Right cardiac atrium (tissue), 5 donors: Measurements from ENCODE around the gene FURIN. TPM values are rescaled to one million over a fixed set of nuclear protein-coding genes. Genes with fewer than 3 reads are reported as not detected.
"Not testable (repeated sequence)": the region's sequence is repeated elsewhere in the genome, so short reads cannot be mapped to it uniquely, and the experiment has no call there.

Source experiments
- ATAC-seq, 2 donors: fragments of 200-7000 bp; cut with Tn5 transposase; one replicate each; pipeline versions ENCODE4 v1.8.0 to v1.9.1; 2020; ENCODE audit warnings: moderate library complexity in 2 of 2, mild to moderate bottlenecking in 1 of 2
- DNase-seq, 3 donors: peaks; one replicate each; pipeline ENCODE4 v3.0.0-alpha.2; 2020
- H3K27ac ChIP-seq: one replicate; pipeline ENCODE4 v1.5.1; 2013; ENCODE audit warnings: mild to moderate bottlenecking, low read length, control low read depth, moderate library complexity
- H3K27me3 ChIP-seq: one replicate; pipeline ENCODE4 v1.6.1; 2013; ENCODE audit not compliant: control insufficient read depth, insufficient read depth
- H3K4me1 ChIP-seq: one replicate; pipeline ENCODE4 v1.6.1; 2013; ENCODE audit warnings: low read length; ENCODE audit not compliant: control insufficient read depth, insufficient read depth
- H3K4me3 ChIP-seq: one replicate; pipeline ENCODE4 v1.5.1; 2013; ENCODE audit warnings: low read length, control low read depth
- H3K9me3 ChIP-seq: one replicate; pipeline ENCODE4 v1.6.1; 2013; ENCODE audit warnings: low read length; ENCODE audit not compliant: control insufficient read depth
- WGBS: extraction: QIAGEN DNeasy Blood & Tissue Kit; methylation state at CpG from one replicate; pipeline ENCODE4 v1.1.7; 2013; 5-methylcytosine and 5-hydroxymethylcytosine counted together
- intact Hi-C, 4 donors: fragments of 100-400 bp; cut with DNase I; formaldehyde crosslinking; loops; one replicate each; pipeline versions ENCODE4 v1.11.0 to v1.14.0; 2022 to 2023
- polyA plus RNA-seq: library from polyadenylated mRNA; stranded (reverse); fragments of 200-250 nt; gene quantifications from one replicate; pipeline ENCODE4 v1.2.3, GENCODE V29; 2013
- total RNA-seq, 4 donors: library from RNA; stranded (reverse); fragmentation: NEBNext Ultra II Directional; extraction: Animal tissue kit (Norgen Biotek cat#: 25700); gene quantifications; one replicate each; pipeline ENCODE4 v1.2.1, GENCODE V29; 2021
- donor health status: healthy with polysubstance abuse.
- donor health status: DM: no; HTN: yes; CAD: no.
- donor health status: DM: no; HTN: no; CAD: no.
- donor health status: DM: no; HTN: yes; CAD: no; lungs with severe emphysema.
- donor health status: DM: yes; HTN: yes; CAD: no.

Gene FURIN
- total and polyA plus RNA-seq, 5 donors: 57.4 to 69.0 (median 60.1) TPM

DNA sequence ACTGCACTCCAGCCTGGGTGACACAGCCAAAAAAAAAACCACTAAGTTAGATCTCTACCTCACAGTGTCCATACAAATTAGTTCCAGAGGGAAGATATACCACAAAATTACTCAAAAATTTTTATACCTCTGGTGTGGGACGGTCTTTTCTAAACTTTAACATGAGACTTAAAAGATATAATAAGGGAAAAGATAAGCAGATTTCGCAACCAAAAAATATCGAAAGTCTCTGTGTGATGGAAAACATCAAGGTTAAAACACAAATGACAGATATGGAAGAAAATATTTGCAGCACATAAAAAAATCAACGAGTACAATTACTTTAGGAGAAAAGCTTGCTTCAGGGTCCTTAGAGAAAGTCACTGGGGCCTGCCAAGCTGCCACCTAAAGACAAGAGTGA is 53.5 kb downstream of the FURIN start:
- H3K27ac ChIP-seq: no peak overlapping the region
- intact Hi-C loops: no loop called here

GRCh38 chr15:90922712-90923322 is 54.4 kb downstream of the FURIN start:
- WGBS: 94% methylated on average over 7 of the region's 7 CpGs
- ATAC-seq, H3K27ac ChIP-seq, H3K4me3 ChIP-seq, intact Hi-C loops, H3K9me3 ChIP-seq, H3K4me1 ChIP-seq, H3K27me3 ChIP-seq: not testable (repeated sequence)
- DNase-seq: peak in 1 of 3 donors; percentile 18

More for the DNA sequence above, 53.5 kb downstream of the FURIN start:
- ATAC-seq: no peak
- Histone ChIP-seq H3K4me1 (peaks cover 3% of the 10 kb centered on the region), H3K27me3 (no peaks in the 10 kb centered on the region), H3K9me3 (no peaks in the 10 kb centered on the region), H3K4me3 (no peak overlapping the region)
- peak in 1 of 3 donors; percentile 3 for DNase-seq
- 86% methylated on average over 4 of the region's 4 CpGs for WGBS

- DNase-seq: no peak
- ATAC-seq: no peak
- Histone ChIP-seq H3K4me3 (no peak overlapping the region), H3K4me1 (no peaks in the 10 kb centered on the region), H3K27me3 (no peaks in the 10 kb centered on the region), H3K9me3 (no peaks in the 10 kb centered on the region), H3K27ac (no peak overlapping the region)
- 84% methylated on average over 5 of the region's 5 CpGs for WGBS
- intact Hi-C loops: no loop called here
Observed at GRCh38 chr15:90924375-90924774, 56.0 kb downstream of the FURIN start.

DNA sequence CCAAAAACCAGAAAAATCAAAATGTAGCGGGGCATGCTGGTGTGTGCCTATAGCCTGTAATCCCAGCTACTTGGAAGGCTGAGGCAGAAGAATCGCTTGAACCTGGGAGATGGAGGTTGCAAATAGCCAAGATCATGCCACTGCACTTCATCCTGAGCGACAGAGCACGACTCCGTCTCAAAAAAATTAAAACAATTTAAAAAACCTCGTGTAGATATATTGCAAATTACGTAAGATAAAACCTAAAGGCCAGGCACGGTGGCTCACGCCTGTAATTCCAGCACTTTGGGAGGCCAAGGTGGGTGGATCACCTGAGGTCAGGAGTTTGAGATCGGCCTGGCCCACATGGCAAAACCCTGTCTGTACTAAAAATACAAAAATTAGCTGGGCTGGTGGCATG is 58.4 kb downstream of the FURIN start:
- H3K27ac ChIP-seq, DNase-seq, H3K4me1 ChIP-seq, ATAC-seq, intact Hi-C loops, H3K9me3 ChIP-seq, H3K27me3 ChIP-seq, H3K4me3 ChIP-seq: not testable (repeated sequence)
- 90% methylated on average over 10 of the region's 10 CpGs for WGBS

GRCh38 chr15:90928106-90928505 is 59.7 kb downstream of the FURIN start:
- intact Hi-C loops, ATAC-seq, H3K27ac ChIP-seq, H3K9me3 ChIP-seq, H3K27me3 ChIP-seq, H3K4me3 ChIP-seq, DNase-seq, H3K4me1 ChIP-seq: not testable (repeated sequence)
- 85% methylated on average over 7 of the region's 7 CpGs for WGBS

GRCh38 chr15:90929246-90930019 is 61.0 kb downstream of the FURIN start:
- Histone ChIP-seq H3K4me3 (peak overlapping the region; percentile 71), H3K27ac (peak overlapping the region; percentile 83), H3K9me3 (no peaks in the 10 kb centered on the region), H3K4me1 (peaks cover 2% of the 10 kb centered on the region), H3K27me3 (no peaks in the 10 kb centered on the region)
- intact Hi-C loops: loop anchor here in 1 of 4 donors (2.0 kb wide), 1 partner anchor 27 kb away; the partner anchor contains the start of gene MAN2A2
- DNase-seq (no peak), ATAC-seq (no peak)
- WGBS: 53% methylated on average over 21 of the region's 21 CpGs

- H3K27ac ChIP-seq: peak overlapping the region; percentile 83
- H3K9me3 ChIP-seq: no peaks in the 10 kb centered on the region
- H3K4me3 ChIP-seq: no peak overlapping the region
- 57% methylated on average over 15 of the region's 15 CpGs for WGBS
- no peak for ATAC-seq
- intact Hi-C loops: loop anchor here in 1 of 4 donors (2.0 kb wide), 1 partner anchor 28 kb away; the partner anchor contains the start of gene MAN2A2
- DNase-seq: no peak
- peaks cover 5% of the 10 kb centered on the region for H3K4me1 ChIP-seq
- H3K27me3 ChIP-seq: no peaks in the 10 kb centered on the region
Observed at GRCh38 chr15:90930861-90931574, 62.6 kb downstream of the FURIN start.

- no peak for DNase-seq
- Histone ChIP-seq H3K9me3 (no peaks in the 10 kb centered on the region), H3K27ac (peak overlapping the region; percentile 83), H3K4me3 (no peak overlapping the region), H3K27me3 (no peaks in the 10 kb centered on the region), H3K4me1 (peaks cover 10% of the 10 kb centered on the region)
- 32% methylated on average over 6 of the region's 6 CpGs for WGBS
- no peak for ATAC-seq
- intact Hi-C loops: loop anchor here in 1 of 4 donors (2.0 kb wide), 1 partner anchor 29 kb away; the partner anchor contains the start of gene MAN2A2
Observed at GRCh38 chr15:90931575-90931827, 63.1 kb downstream of the FURIN start.

GRCh38 chr15:90931828-90932659 is 63.7 kb downstream of the FURIN start, which contains the start of gene HDDC3:
TSS of gene HDDC3 (minus strand) at chr15:90932549. CDS start at chr15:90932540, 9 bp downstream.
- WGBS: 1% methylated on average over 52 of the region's 52 CpGs

DNA sequence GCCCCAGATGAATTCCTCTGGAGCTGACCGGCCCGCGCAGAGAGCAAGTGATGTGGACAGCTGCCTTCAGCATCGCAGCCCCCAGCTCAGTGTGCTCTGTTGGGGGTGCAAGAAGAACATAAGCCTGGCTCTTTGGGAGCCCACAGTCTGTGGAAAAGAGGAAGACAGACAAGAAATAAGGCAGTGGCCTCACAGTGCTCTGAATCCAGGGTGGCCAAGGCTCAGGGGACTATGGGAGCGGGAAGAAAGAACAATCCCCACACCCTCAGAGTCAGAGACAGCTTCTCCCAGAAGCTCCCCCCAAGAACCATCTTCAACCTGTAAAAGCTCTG is 64.2 kb downstream of the FURIN start:
- Histone ChIP-seq H3K9me3 (no peaks in the 10 kb centered on the region), H3K27me3 (no peaks in the 10 kb centered on the region), H3K4me3 (no peak overlapping the region), H3K27ac (peak overlapping the region; percentile 48), H3K4me1 (peaks cover 10% of the 10 kb centered on the region)
- no peak for ATAC-seq
- intact Hi-C loops: no loop called here
- WGBS: 16% methylated on average over 5 of the region's 5 CpGs
- DNase-seq: no peak

More at GRCh38 chr15:90931828-90932659, 63.7 kb downstream of the FURIN start, which contains the start of gene HDDC3:
- Histone ChIP-seq H3K27me3 (no peaks in the 10 kb centered on the region), H3K4me3 (peak within 1 kb of the TSS; percentile 58), H3K9me3 (no peaks in the 10 kb centered on the region), H3K27ac (peak within 1 kb of the TSS; percentile 83), H3K4me1 (peaks cover 10% of the 10 kb centered on the region)
- peak; percentile 93 to 97 (median 97) for DNase-seq
- peak; percentile 64 to 71 for ATAC-seq
- intact Hi-C loops: loop anchor here in 1 of 4 donors (2.0 kb wide), 1 partner anchor 29 kb away; the partner anchor contains the start of gene MAN2A2
